ENCODE results near the gene MLANA. TPM values are rescaled to one million over a fixed set of nuclear protein-coding genes. Genes with fewer than 3 reads are reported as not detected.
A peak's percentile ranks its signal among the peaks of the same experiment; 100 is the strongest.

Gene MLANA
- total RNA-seq, 1 donor from 2014 or later: not detected

GRCh38 chr9:5945112-5945511, 54.4 kb downstream of the MLANA start:
- H3K36me3 ChIP-seq (ENCODE audit: control insufficient read depth, insufficient read depth, low read length): no peaks in the 10 kb centered on the region
- no peak for FAIRE-seq
- H3K27me3 ChIP-seq (ENCODE audit: control insufficient read depth, insufficient read depth, low read length): no peaks in the 10 kb centered on the region
- no peak for DNase-seq (ENCODE audit: low read depth)
- H3K4me3 ChIP-seq (ENCODE audit: low read depth, low read length): no peak overlapping the region
- no peak for TF ChIP-seq CTCF (IDR thresholded peaks at IDR 0.05; ENCODE audit: insufficient read depth, low read length, severe bottlenecking)

DNA sequence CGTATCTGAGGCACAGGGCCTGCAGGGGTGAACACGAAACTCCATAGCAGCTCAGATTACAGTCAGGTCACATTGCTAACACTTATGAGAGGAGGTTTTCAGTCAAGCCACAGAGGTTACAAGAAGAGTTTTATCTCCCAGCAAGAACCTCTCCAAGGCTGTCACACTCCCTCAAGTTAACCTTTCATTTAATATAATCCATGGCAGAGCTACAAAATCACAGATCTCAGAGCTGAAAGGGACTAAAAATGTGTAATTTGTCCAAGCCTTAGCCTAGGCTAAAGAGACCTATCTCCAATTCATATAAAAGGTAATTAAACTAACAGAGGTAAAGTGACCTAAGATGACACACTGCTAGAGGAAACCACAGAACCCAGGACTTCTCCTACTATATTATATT, 57.2 kb downstream of the MLANA start:
- H3K4me3 ChIP-seq (ENCODE audit: low read depth, low read length): no peak overlapping the region
- no peak for TF ChIP-seq CTCF (IDR thresholded peaks at IDR 0.05; ENCODE audit: insufficient read depth, low read length, severe bottlenecking)
- H3K36me3 ChIP-seq (ENCODE audit: control insufficient read depth, insufficient read depth, low read length): no peaks in the 10 kb centered on the region
- DNase-seq (ENCODE audit: low read depth) (no peak), FAIRE-seq (no peak)
- H3K27me3 ChIP-seq (ENCODE audit: control insufficient read depth, insufficient read depth, low read length): no peaks in the 10 kb centered on the region

DNA sequence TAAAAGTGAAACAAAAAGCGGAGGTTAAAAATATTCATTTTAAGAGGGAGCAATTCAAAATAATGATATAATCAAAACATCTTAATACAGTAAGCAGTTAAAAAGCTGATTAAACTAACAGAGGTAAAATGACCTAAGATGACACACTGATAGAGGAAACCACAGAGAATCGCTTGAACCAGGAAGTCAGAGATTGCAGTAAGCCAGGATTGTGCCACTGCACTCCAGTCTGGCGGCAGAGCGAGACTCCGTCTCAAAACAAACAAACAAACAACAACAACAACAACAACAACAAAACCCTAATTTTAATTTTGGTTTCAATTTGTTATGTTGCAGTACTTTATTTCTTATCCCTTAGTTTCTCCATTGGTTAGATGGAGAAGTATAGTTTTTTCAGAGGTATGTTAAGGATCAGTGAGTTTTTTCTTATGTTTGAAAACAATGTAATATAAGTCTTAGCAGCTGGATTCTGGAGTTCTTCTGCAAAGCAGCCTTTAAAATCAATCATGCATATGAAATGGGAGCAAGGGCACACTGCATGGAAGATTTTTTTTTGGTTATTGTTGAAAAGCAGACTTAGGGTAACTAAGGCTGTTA, 58.5 kb downstream of the MLANA start:
- Histone ChIP-seq H3K36me3 (ENCODE audit: control insufficient read depth, insufficient read depth, low read length) (no peaks in the 10 kb centered on the region), H3K27me3 (ENCODE audit: control insufficient read depth, insufficient read depth, low read length) (no peaks in the 10 kb centered on the region), H3K4me3 (ENCODE audit: low read depth, low read length) (no peak overlapping the region)
- no peak for TF ChIP-seq CTCF (IDR thresholded peaks at IDR 0.05; ENCODE audit: insufficient read depth, low read length, severe bottlenecking)
- FAIRE-seq: no peak
- peak; percentile 60 for DNase-seq (ENCODE audit: low read depth)

- Histone ChIP-seq H3K4me3 (ENCODE audit: low read depth, low read length) (no peak overlapping the region), H3K27me3 (ENCODE audit: control insufficient read depth, insufficient read depth, low read length) (no peaks in the 10 kb centered on the region), H3K36me3 (ENCODE audit: control insufficient read depth, insufficient read depth, low read length) (no peaks in the 10 kb centered on the region)
- DNase-seq (ENCODE audit: low read depth): no peak
- TF ChIP-seq CTCF (IDR thresholded peaks at IDR 0.05; ENCODE audit: insufficient read depth, low read length, severe bottlenecking): no peak
- FAIRE-seq: no peak
Measured at GRCh38 chr9:5950261-5950660, 59.6 kb downstream of the MLANA start.

GRCh38 chr9:5951686-5952211, 61.1 kb downstream of the MLANA start:
- DNase-seq (ENCODE audit: low read depth) (peak; percentile 55), FAIRE-seq (no peak)
- H3K4me3 ChIP-seq (ENCODE audit: low read depth, low read length): no peak overlapping the region
- H3K36me3 ChIP-seq (ENCODE audit: control insufficient read depth, insufficient read depth, low read length): no peaks in the 10 kb centered on the region
- no peaks in the 10 kb centered on the region for H3K27me3 ChIP-seq (ENCODE audit: control insufficient read depth, insufficient read depth, low read length)
- TF ChIP-seq CTCF (IDR thresholded peaks at IDR 0.05; ENCODE audit: insufficient read depth, low read length, severe bottlenecking): no peak

Measured in bronchial epithelial cell (primary cell).